ENCODE measurements around the gene GRIPAP1.

Gene GRIPAP1

DNA sequence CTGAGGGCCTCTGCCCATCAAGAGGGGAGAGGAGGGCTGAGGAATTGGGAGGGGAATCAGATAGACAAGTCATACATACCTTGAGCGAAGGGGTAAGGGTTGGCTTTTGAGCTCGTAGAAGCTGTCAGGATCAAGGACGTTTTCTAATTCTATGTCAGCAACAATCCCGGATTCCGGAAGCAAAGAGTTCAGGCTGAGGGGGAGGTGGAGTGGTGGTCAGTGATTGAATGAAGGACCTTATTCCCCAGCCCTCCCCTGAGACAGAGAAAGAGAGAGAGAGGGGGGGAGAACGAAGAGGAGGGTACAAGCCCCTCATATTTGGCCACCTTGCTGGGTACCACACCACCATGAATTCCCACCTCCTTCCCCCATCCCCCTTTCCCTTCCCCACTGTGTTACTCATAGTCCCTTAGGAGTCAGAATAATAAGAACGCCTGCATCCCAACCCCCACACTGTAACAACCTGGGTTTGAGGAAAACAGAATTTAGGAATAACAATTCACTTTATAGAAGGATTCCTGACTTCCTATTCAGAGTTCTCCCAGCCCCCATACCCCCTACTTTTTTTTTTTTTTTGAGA, 38.4 kb upstream of the GRIPAP1 start:
- Histone ChIP-seq H3K9ac (peak overlapping the region; percentile 89 to 98 (median 94); a peak in 21 of 22 replicates), H3K36me3 (peaks cover 27 to 42% (median 37%) of the 10 kb centered on the region in 11 experiments), H3K4me2 (peak overlapping the region; percentile 71 to 91 (median 86)), H3K4me1 (peaks cover 39 to 49% (median 42%) of the 10 kb centered on the region in 10 experiments), H3K27me3 (peaks cover 0 to 30% (median 17%) of the 10 kb centered on the region in 11 experiments; a peak in 12 of 22 replicates), H3K4me3 (peak overlapping the region in 9 of 10 experiments; percentile 32 to 89 (median 81); a peak in 16 of 20 replicates), H4K20me1 (peaks cover 0 to 17% (median 0%) of the 10 kb centered on the region in 11 experiments; a peak in 3 of 22 replicates), H3K27ac (peak overlapping the region in 10 of 11 experiments; percentile 51 to 99 (median 94); a peak in 20 of 22 replicates), H3K9me3 (replicated peaks in 1 of 11) (peaks cover 0 to 23% (median 2%) of the 10 kb centered on the region in 11 experiments; a peak in 7 of 22 replicates)
- TF ChIP-seq Cebpa-rat (IDR thresholded peaks at IDR 0.05): no peak

DNA sequence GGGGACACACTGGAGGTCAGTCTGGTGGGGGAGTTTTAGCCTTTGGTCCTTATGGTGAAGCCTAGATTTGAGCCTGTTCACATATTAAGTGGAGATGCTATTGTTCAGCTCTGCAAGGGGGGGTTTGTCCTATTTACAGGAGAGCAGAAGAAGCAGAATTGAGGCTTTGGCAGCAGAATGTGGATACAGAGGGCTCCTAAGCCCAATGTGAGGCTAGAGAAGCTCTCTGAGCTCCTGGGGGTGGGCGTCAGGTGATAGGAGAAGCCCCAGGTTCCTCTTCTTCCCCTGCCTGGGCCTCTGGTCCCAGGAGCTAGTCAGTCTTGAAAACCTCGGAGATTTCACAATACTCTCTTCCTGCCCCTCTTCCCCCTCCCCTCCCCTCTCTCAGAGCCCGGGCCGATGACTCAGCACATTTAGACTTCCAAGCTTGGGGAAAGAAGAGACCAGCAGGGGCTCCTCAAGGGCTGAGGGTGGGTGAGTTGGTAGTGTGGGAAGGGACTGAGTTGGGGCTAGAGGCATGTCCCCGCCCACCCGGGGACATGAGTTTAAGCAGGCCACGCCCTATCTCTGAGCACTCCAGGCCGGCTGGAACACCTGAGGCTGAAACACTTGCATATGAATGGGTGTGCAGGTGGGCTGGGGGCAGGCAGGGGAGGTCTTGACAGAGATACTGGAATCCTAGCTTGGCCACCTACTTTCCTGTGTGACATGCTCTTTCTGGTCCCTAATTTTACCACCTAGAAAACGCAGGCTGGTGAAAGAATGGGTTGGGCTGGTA, 37.7 kb upstream of the GRIPAP1 start:
- Histone ChIP-seq H3K27me3 (peaks cover 0 to 32% (median 19%) of the 10 kb centered on the region in 11 experiments; a peak in 14 of 22 replicates), H3K9ac (peak overlapping the region; percentile 79 to 97 (median 93)), H3K4me3 (peak overlapping the region in 9 of 10 experiments; percentile 32 to 89 (median 81); a peak in 16 of 20 replicates), H3K4me1 (peaks cover 39 to 49% (median 42%) of the 10 kb centered on the region in 10 experiments), H3K9me3 (replicated peaks in 1 of 11) (peaks cover 0 to 23% (median 2%) of the 10 kb centered on the region in 11 experiments; a peak in 7 of 22 replicates), H3K4me2 (peak overlapping the region; percentile 71 to 91 (median 86)), H3K36me3 (peaks cover 27 to 45% (median 38%) of the 10 kb centered on the region in 11 experiments), H4K20me1 (peaks cover 0 to 17% (median 0%) of the 10 kb centered on the region in 11 experiments; a peak in 3 of 22 replicates), H3K27ac (peak overlapping the region in 10 of 11 experiments; percentile 51 to 99 (median 94); a peak in 21 of 22 replicates)
- TF ChIP-seq Cebpa-rat (IDR thresholded peaks at IDR 0.05): peak; percentile 36 to 90 (median 81); a peak in 16 of 22 replicates

DNA sequence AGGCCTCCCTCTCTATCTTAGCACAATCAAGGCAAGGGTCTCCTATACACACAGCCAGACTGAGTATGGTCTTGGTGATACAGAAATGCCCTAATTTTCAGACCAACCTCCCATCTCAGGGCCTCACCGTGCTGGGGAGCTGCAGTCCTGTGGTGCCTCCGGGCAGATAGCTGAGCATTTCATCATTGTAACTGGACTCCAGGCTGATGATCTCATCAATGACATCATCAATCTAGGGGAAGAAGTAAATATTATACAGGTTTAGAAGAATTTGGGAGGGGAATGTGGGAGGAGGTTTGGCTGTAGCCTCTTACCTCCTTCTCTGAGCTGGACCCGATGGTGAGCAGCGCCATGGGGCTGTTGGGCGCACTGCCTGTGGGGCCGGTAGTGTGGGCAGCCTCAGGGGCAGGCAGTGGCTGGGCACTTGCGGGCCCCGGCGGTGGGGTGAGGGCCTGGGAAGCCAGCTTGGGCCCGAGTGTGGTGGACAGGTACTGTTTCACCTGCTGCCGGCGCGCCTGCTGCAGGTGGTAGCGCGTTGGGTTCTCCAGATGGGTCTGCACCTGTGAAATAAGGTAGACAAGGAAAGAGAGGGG, 35.9 kb upstream of the GRIPAP1 start:
- Histone ChIP-seq H3K27me3 (peaks cover 16 to 50% (median 35%) of the 10 kb centered on the region in 11 experiments; a peak in 19 of 22 replicates), H4K20me1 (peaks cover 0 to 17% (median 0%) of the 10 kb centered on the region in 11 experiments; a peak in 5 of 22 replicates), H3K4me1 (peaks cover 37 to 61% (median 52%) of the 10 kb centered on the region in 10 experiments), H3K27ac (peak overlapping the region in 9 of 11 experiments; percentile 91 to 99 (median 95); a peak in 18 of 22 replicates), H3K4me2 (peak overlapping the region in 8 of 11 experiments; percentile 80 to 91 (median 88); a peak in 12 of 22 replicates), H3K9ac (peak overlapping the region in 8 of 11 experiments; percentile 29 to 96 (median 92); a peak in 10 of 22 replicates), H3K4me3 (no peak overlapping the region), H3K36me3 (peaks cover 44 to 63% (median 55%) of the 10 kb centered on the region in 11 experiments), H3K9me3 (replicated peaks in 1 of 11) (peaks cover 0 to 10% (median 2%) of the 10 kb centered on the region in 11 experiments; a peak in 6 of 22 replicates)
- TF ChIP-seq Cebpa-rat (IDR thresholded peaks at IDR 0.05): no peak

- H3K4me2 ChIP-seq: no peak overlapping the region
- H3K27ac ChIP-seq: no peak overlapping the region
- no peak overlapping the region for H3K9ac ChIP-seq
- no peaks in the 10 kb centered on the region; a peak in 2 of 22 replicates for H3K9me3 ChIP-seq (replicated peaks in 1 of 11)
- peaks cover 0 to 60% (median 9%) of the 10 kb centered on the region in 11 experiments; a peak in 11 of 22 replicates for H4K20me1 ChIP-seq
- H3K36me3 ChIP-seq: peaks cover 27 to 93% (median 52%) of the 10 kb centered on the region in 11 experiments
- no peak overlapping the region for H3K4me3 ChIP-seq
- TF ChIP-seq Cebpa-rat (IDR thresholded peaks at IDR 0.05): no peak
- H3K27me3 ChIP-seq: peaks cover 20 to 70% (median 52%) of the 10 kb centered on the region in 11 experiments; a peak in 20 of 22 replicates
- H3K4me1 ChIP-seq: peaks cover 0 to 24% (median 10%) of the 10 kb centered on the region in 10 experiments; a peak in 10 of 20 replicates
Measured at GRCh38 chrX:49030283-49030682, 28.2 kb upstream of the GRIPAP1 start.

GRCh38 chrX:49029876-49030275, 27.8 kb upstream of the GRIPAP1 start:
- peaks cover 0 to 24% (median 10%) of the 10 kb centered on the region in 10 experiments; a peak in 10 of 20 replicates for H3K4me1 ChIP-seq
- H3K27ac ChIP-seq: no peak overlapping the region
- H3K9me3 ChIP-seq (replicated peaks in 1 of 11): peaks cover 0 to 3% (median 0%) of the 10 kb centered on the region in 11 experiments; a peak in 3 of 22 replicates
- H4K20me1 ChIP-seq: peaks cover 0 to 60% (median 9%) of the 10 kb centered on the region in 11 experiments; a peak in 11 of 22 replicates
- TF ChIP-seq Cebpa-rat (IDR thresholded peaks at IDR 0.05): no peak
- H3K36me3 ChIP-seq: peaks cover 27 to 95% (median 55%) of the 10 kb centered on the region in 11 experiments
- H3K9ac ChIP-seq: no peak overlapping the region
- H3K4me3 ChIP-seq: no peak overlapping the region
- no peak overlapping the region for H3K4me2 ChIP-seq
- H3K27me3 ChIP-seq: peaks cover 20 to 70% (median 54%) of the 10 kb centered on the region in 11 experiments; a peak in 20 of 22 replicates

DNA sequence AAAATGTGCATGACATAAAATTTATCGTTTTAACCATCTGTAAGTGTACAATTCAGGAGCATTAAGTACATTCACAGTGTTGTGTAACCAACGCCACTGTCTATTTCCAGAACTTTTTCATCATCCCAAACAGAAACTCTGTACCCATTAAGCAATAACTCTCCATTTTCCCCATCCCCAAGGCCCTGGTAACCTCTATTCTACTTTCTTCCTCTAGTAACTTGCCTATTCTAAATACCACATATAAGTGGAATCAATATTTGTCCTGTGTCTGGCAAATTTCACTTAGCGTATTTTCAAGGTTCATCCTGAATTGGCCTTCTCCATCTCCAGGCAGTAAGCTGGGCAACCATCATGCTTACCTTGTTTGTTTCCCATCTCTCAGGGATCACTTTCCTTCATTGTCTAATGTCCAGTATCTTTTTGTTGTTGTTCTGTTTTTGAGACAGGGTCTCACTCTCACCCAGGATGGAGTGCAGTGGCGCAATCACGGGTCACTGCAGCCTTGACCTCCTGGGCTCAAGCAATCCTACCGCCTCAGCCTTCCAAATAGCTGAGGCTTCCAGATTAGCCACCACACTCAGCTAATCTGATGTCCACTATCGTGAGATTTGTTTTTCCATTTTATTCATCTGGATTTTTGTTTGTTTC, 17.7 kb upstream of the GRIPAP1 start:
- Histone ChIP-seq H3K27me3 (peaks cover 0 to 42% (median 32%) of the 10 kb centered on the region in 11 experiments; a peak in 14 of 22 replicates), H3K4me3 (no peak overlapping the region), H3K36me3 (peaks cover 0 to 10% (median 3%) of the 10 kb centered on the region in 11 experiments; a peak in 6 of 22 replicates), H3K4me1 (no peaks in the 10 kb centered on the region; a peak in 1 of 20 replicates), H3K27ac (no peak overlapping the region), H4K20me1 (no peaks in the 10 kb centered on the region), H3K9ac (no peak overlapping the region), H3K4me2 (no peak overlapping the region; a peak in 1 of 22 replicates), H3K9me3 (replicated peaks in 1 of 11) (peaks cover 0 to 4% (median 0%) of the 10 kb centered on the region in 11 experiments; a peak in 6 of 22 replicates)
- no peak for TF ChIP-seq Cebpa-rat (IDR thresholded peaks at IDR 0.05)

DNA sequence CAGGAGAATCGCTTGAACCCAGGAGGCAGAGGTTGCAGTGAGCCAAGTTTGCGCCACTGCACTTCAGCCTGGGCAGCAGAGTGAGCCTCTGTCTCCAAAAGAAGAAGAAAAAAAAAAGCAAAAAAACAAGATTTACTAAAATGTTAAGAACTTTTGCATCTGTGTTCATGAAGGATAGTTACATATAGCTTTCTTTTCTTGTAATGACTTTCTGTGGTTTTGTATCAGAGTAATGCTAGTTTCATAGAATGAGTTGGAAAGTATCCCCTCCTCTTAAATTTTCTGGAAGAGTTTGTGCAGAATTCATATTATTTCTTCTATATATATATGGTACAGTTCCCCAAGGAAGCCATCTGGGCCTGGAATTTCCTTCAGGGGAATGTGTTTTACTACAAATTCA, 17.0 kb upstream of the GRIPAP1 start:
- H3K4me1 ChIP-seq: no peaks in the 10 kb centered on the region; a peak in 1 of 20 replicates
- no peak for TF ChIP-seq Cebpa-rat (IDR thresholded peaks at IDR 0.05)

More for the DNA sequence above, 17.0 kb upstream of the GRIPAP1 start:
- H3K9me3 ChIP-seq (replicated peaks in 1 of 11): no peaks in the 10 kb centered on the region; a peak in 1 of 22 replicates
- H3K4me2 ChIP-seq: no peak overlapping the region
- H3K9ac ChIP-seq: no peak overlapping the region
- 0 out of 22 replicates have a peak, but pooled peaks cover 0 to 3% (median 0%) of the 10 kb centered on the region in 11 experiments for H3K36me3 ChIP-seq
- no peaks in the 10 kb centered on the region for H4K20me1 ChIP-seq
- no peak overlapping the region for H3K27ac ChIP-seq
- peaks cover 0 to 36% (median 25%) of the 10 kb centered on the region in 11 experiments; a peak in 14 of 22 replicates for H3K27me3 ChIP-seq
- no peak overlapping the region for H3K4me3 ChIP-seq

All from BLaER1 treated with 17β-estradiol and CSF1 and Interleukin-3, amounts not matched to agents 10 nM and 100 nM (cell line).